K562 (cell line): ENCODE measurements around the gene TMEM181. TPM values are rescaled to one million over a fixed set of nuclear protein-coding genes. Genes with fewer than 3 reads are reported as not detected.
A peak's percentile ranks its signal among the peaks of the same experiment; 100 is the strongest.

Experiments used
- CHD2 ChIP-seq: IDR thresholded peaks from 2 replicates; pipeline ENCODE4 v1.6.1; 2011; ENCODE audit warnings: low read depth, low read length
- E2F1 ChIP-seq: sonication (generic); formaldehyde crosslinking; IDR thresholded peaks from 2 replicates; pipeline ENCODE4 v1.8.1; 2023; ENCODE audit warnings: mild to moderate bottlenecking, missing genetic modification reagents, moderate library complexity
- EP300 ChIP-seq: IDR thresholded peaks from 2 replicates; pipeline ENCODE4 v1.6.1; 2012; ENCODE audit warnings: low read length, improper control_type of control experiment
- ETV5 ChIP-seq: sonication (generic); formaldehyde crosslinking; IDR thresholded peaks from 2 replicates; pipeline ENCODE4 v1.4.0; 2020; ENCODE audit warnings: low read depth, mild to moderate bottlenecking, missing genetic modification reagents
- EWSR1 ChIP-seq: fragments of 450-650 bp; IDR thresholded peaks from 2 replicates; pipeline ENCODE4 v1.6.1; 2018; ENCODE audit warnings: borderline replicate concordance, mild to moderate bottlenecking, low read depth, moderate library complexity; ENCODE audit not compliant: partially characterized antibody
- KLF6 ChIP-seq: fragments of 250-450 bp; sonication (Bioruptor Pico); IDR thresholded peaks from 2 replicates; pipeline ENCODE4 v1.4.0; 2020; ENCODE audit warnings: mild to moderate bottlenecking, moderate library complexity, borderline replicate concordance
- MAX ChIP-seq: sonication (generic); formaldehyde crosslinking; IDR thresholded peaks from 2 replicates; pipeline ENCODE4 v1.9.0; 2022; ENCODE audit warnings: mild to moderate bottlenecking, missing genetic modification reagents
- MCM3 ChIP-seq: fragments of 450-650 bp; IDR thresholded peaks from 2 replicates; pipeline ENCODE4 v1.6.1; 2016
- MTA1 ChIP-seq: fragments of 450-650 bp; IDR thresholded peaks from 2 replicates; pipeline ENCODE4 v1.6.1; 2017; ENCODE audit warnings: borderline replicate concordance
- NR0B1 ChIP-seq: fragments of 450-650 bp; IDR thresholded peaks from one replicate; pipeline ENCODE4 v1.6.1; 2018; ENCODE audit warnings: mild to moderate bottlenecking, moderate library complexity; ENCODE audit not compliant: partially characterized antibody
- NR2C2 ChIP-seq, 2 experiments: fragments of 200-800 bp in 1 of 2; sonication (Bioruptor generic) in 1 of 2; sonication (generic) in 1 of 2; formaldehyde crosslinking in 1 of 2; IDR thresholded peaks; 2 replicates each; pipeline versions ENCODE4 v1.6.1 to v1.8.0; 2016 to 2022; ENCODE audit warnings: mild to moderate bottlenecking in 1 of 2, missing compliant biosample characterization in 1 of 2, missing genetic modification characterization in 1 of 2, missing genetic modification reagents in 1 of 2
- NR2F6 ChIP-seq: fragments of 450-650 bp; formaldehyde crosslinking; IDR thresholded peaks from 2 replicates; pipeline ENCODE4 v1.4.0; 2020; ENCODE audit warnings: mild to moderate bottlenecking
- POLR2A ChIP-seq: fragments of 450-650 bp; conservative IDR thresholded peaks from 2 replicates; pipeline ENCODE4 v1.6.1; 2016
- RBM25 ChIP-seq: fragments of 200-400 bp; formaldehyde crosslinking; IDR thresholded peaks from 2 replicates; pipeline ENCODE4 v1.6.1; 2018; ENCODE audit warnings: low read length, low read depth, moderate library complexity; ENCODE audit not compliant: severe bottlenecking
- SMARCC2 ChIP-seq: fragments of 450-650 bp; IDR thresholded peaks from 2 replicates; pipeline ENCODE4 v1.6.1; 2017; ENCODE audit warnings: antibody characterized with exemption, moderate library complexity, mild to moderate bottlenecking, low read depth
- SNAPC5 ChIP-seq: fragments of 250-450 bp; sonication (Bioruptor Pico); IDR thresholded peaks from 2 replicates; pipeline ENCODE4 v1.8.0; 2021; ENCODE audit warnings: moderate library complexity, mild to moderate bottlenecking, inconsistent platforms
- SNRNP70 ChIP-seq: fragments of 200-400 bp; formaldehyde crosslinking; optimal IDR thresholded peaks from 2 replicates; pipeline ENCODE3; 2017; ENCODE audit warnings: low read depth, low read length
- SUPT5H ChIP-seq: fragments of 450-650 bp; IDR thresholded peaks from 2 replicates; pipeline ENCODE4 v1.6.1; 2016
- TBP ChIP-seq: optimal IDR thresholded peaks from 2 replicates; pipeline ENCODE3; 2011; ENCODE audit warnings: low read depth, low read length, improper control_type of control experiment
- U2AF1 ChIP-seq: fragments of 200-400 bp; formaldehyde crosslinking; optimal IDR thresholded peaks from 2 replicates; pipeline ENCODE3; 2017; ENCODE audit warnings: mild to moderate bottlenecking, low read depth, low read length, moderate library complexity
- ZBTB12 ChIP-seq: fragments of 250-450 bp; sonication (Bioruptor Pico); IDR thresholded peaks from 2 replicates; pipeline ENCODE4 v1.4.0; 2020
- ZFPM2 ChIP-seq: fragments of 250-450 bp; sonication (Bioruptor Pico); IDR thresholded peaks from 2 replicates; pipeline ENCODE4 v1.5.1; 2022; ENCODE audit warnings: mild to moderate bottlenecking
- ZNF217 ChIP-seq: sonication (generic); formaldehyde crosslinking; IDR thresholded peaks from 2 replicates; pipeline ENCODE4 v1.8.0; 2022; ENCODE audit warnings: mild to moderate bottlenecking, missing genetic modification reagents
- ZNF280A ChIP-seq: fragments of 450-650 bp; IDR thresholded peaks from 2 replicates; pipeline ENCODE4 v1.6.1; 2018; ENCODE audit warnings: mild to moderate bottlenecking, low read depth; ENCODE audit not compliant: partially characterized antibody
- ZNF668 ChIP-seq: fragments of 250-450 bp; sonication (Bioruptor Pico); IDR thresholded peaks from 2 replicates; pipeline ENCODE4 v1.8.0; 2022; ENCODE audit warnings: mild to moderate bottlenecking, inconsistent platforms
- polyA plus RNA-seq, 8 experiments: library from polyadenylated mRNA; depleted of rRNA in 4 of 8; stranded (reverse) in 5 of 8; unstranded in 3 of 8; fragments of >200 nt; fragmentation: Nextera tagmentation in 2 of 8; fragmentation: Illumina TruSeq in 1 of 8; extraction: Ambion mirVana in 2 of 8; extraction: Trizol in 1 of 8; gene quantifications; 2 replicates each; pipeline versions ENCODE4 v1.2.1 to v1.2.3, GENCODE V29; 2011 to 2014; ENCODE audit warnings: inconsistent platforms in 1 of 8, missing spikeins in 1 of 8
- total RNA-seq, 7 experiments: library from RNA; depleted of rRNA in 6 of 7; stranded (reverse); fragments of >200 nt in 6 of 7; fragmentation: Illumina TruSeq in 2 of 7; extraction: Trizol in 2 of 7; gene quantifications; 2 replicates each; pipeline versions ENCODE4 v1.2.1 to v1.2.3, GENCODE V29; 2011 to 2021; ENCODE audit warnings: low replicate concordance in 1 of 7

Gene TMEM181
- total and polyA plus RNA-seq, 9 of the 15 experiments (the other 6 are each of a cell fraction or from before 2014, with no cell fraction given), result 5.6 to 27.2 (median 19.9) TPM

- no peak for TF ChIP-seq ZNF280A
- 0 out of 2 replicates have a peak, but pooled peaks have one; percentile 81 for TF ChIP-seq POLR2A
- no peak for TF ChIP-seq NR2C2 (CRISPR knock-in tag; IDR thresholded peaks at IDR 0.05)
- TF ChIP-seq NR2C2 (tag; IDR thresholded peaks at IDR 0.05), result no peak
- no peak for TF ChIP-seq E2F1
- no peak for TF ChIP-seq MAX
- no peak for TF ChIP-seq TBP
- TF ChIP-seq EP300, result no peak
- TF ChIP-seq SNAPC5, result no peak
- TF ChIP-seq NR2F6 (CRISPR knock-in tag), result no peak
- TF ChIP-seq ETV5, result no peak
- no peak for TF ChIP-seq ZBTB12 (CRISPR knock-in tag)
- no peak for TF ChIP-seq SMARCC2
- TF ChIP-seq ZNF668 (CRISPR knock-in tag), result no peak
- TF ChIP-seq RBM25, result no peak
- TF ChIP-seq KLF6 (CRISPR knock-in tag), result no peak
- no peak for TF ChIP-seq EWSR1
- TF ChIP-seq MCM3, result no peak
- TF ChIP-seq ZNF217, result 0 out of 2 replicates have a peak, but pooled peaks have one; percentile 42
- no peak for TF ChIP-seq SNRNP70
- TF ChIP-seq SUPT5H, result 0 out of 2 replicates have a peak, but pooled peaks have one; percentile 69
- TF ChIP-seq CHD2, result no peak
- TF ChIP-seq ZFPM2, result no peak
- TF ChIP-seq U2AF1, result no peak
- TF ChIP-seq MTA1, result no peak
- no peak for TF ChIP-seq NR0B1
Observed at GRCh38 chr6:158559338-158559894, 475 bp upstream of the TMEM181 start (continued).
